A549 treated with dexamethasone at 1 μM for 4 hours (cell line): ENCODE results near the gene ARMC6. TPM values are rescaled to one million over a fixed set of nuclear protein-coding genes. Genes with fewer than 3 reads are reported as not detected.

Experiments used
- total RNA-seq: library from RNA; stranded (reverse); fragments of 200-300 nt; extraction: Qiagen RNA extraction; gene quantifications from 5 replicates; pipeline ENCODE4 v1.2.3, GENCODE V29; 2022

The ARMC6 gene
- 25.8 to 30.6 TPM (median 26.6 TPM) in 5 replicates for total RNA-seq

GRCh38 chr19:19033426-19034203 lies at the start of gene ARMC6, which contains the start of gene SUGP2:
ARMC6 (plus strand) TSS chr19:19033603; CDS start chr19:19034210, 607 bp downstream.
SUGP2 (minus strand) TSS chr19:19033517; CDS start chr19:19031071, 2,446 bp downstream.

GRCh38 chr19:19063183-19064097 lies 30.0 kb downstream of the ARMC6 start, which contains the start of gene SLC25A42:
SLC25A42 (plus strand) TSS chr19:19063994; CDS start chr19:19096125, 32,131 bp downstream.

Other genes starting within 250 kb of the ARMC6 start
- 0.16 to 0.26 TPM (median 0.19 TPM) in 5 replicates for gene COMP, start 242.3 kb upstream of the ARMC6 start, total RNA-seq
- 27.8 to 45.2 TPM (median 43.1 TPM) in 5 replicates for gene UPF1, start 201.6 kb upstream of the ARMC6 start, total RNA-seq
- 4.8 to 5.6 TPM (median 5.0 TPM) in 5 replicates for gene CERS1, start 137.4 kb upstream of the ARMC6 start, total RNA-seq
- gene COPE, start 114.2 kb upstream of the ARMC6 start, total RNA-seq: 131 to 148 TPM (median 135 TPM) in 5 replicates
- 27.6 to 40.9 TPM (median 37.4 TPM) in 5 replicates for gene DDX49, start 113.9 kb upstream of the ARMC6 start, total RNA-seq
- gene HOMER3, start 92.4 kb upstream of the ARMC6 start, total RNA-seq: 21.8 to 32.4 TPM (median 28.9 TPM) in 5 replicates
- gene SUGP2, start 86 bp upstream of the ARMC6 start, total RNA-seq: 17.5 to 33.3 TPM (median 28.1 TPM) in 5 replicates
- 0.56 to 0.99 TPM (median 0.92 TPM) in 5 replicates for gene SLC25A42, start 30.4 kb downstream of the ARMC6 start, total RNA-seq
- 16.3 to 27.9 TPM (median 26.3 TPM) in 5 replicates for gene TMEM161A, start 104.9 kb downstream of the ARMC6 start, total RNA-seq
- gene MEF2B, start 136.7 kb downstream of the ARMC6 start, total RNA-seq: 0.21 to 0.83 TPM (median 0.41 TPM) in 5 replicates
- gene BORCS8, start 158.5 kb downstream of the ARMC6 start, total RNA-seq: 7.1 to 12.3 TPM (median 11.0 TPM) in 5 replicates
- 33.5 to 47.1 TPM (median 40.5 TPM) in 5 replicates for gene RFXANK, start 158.7 kb downstream of the ARMC6 start, total RNA-seq
- gene NR2C2AP, start 169.8 kb downstream of the ARMC6 start, total RNA-seq: 26.1 to 28.9 TPM (median 27.0 TPM) in 5 replicates
- 0.04 to 0.15 TPM (median 0.06 TPM) in 5 replicates for gene NCAN, start 178.4 kb downstream of the ARMC6 start, total RNA-seq
- gene TM6SF2, start 239.7 kb downstream of the ARMC6 start, total RNA-seq: 0.36 to 0.70 TPM (median 0.44 TPM) in 5 replicates